ENCODE results near the gene DRC7.
"Not testable (repeated sequence)": the region's sequence is repeated elsewhere in the genome, so short reads cannot be mapped to it uniquely, and the experiment has no call there.

DRC7 gene

GRCh38 chr16:57739756-57740422, 45.3 kb downstream of the DRC7 start:
- DNase-seq = no peak

DNA sequence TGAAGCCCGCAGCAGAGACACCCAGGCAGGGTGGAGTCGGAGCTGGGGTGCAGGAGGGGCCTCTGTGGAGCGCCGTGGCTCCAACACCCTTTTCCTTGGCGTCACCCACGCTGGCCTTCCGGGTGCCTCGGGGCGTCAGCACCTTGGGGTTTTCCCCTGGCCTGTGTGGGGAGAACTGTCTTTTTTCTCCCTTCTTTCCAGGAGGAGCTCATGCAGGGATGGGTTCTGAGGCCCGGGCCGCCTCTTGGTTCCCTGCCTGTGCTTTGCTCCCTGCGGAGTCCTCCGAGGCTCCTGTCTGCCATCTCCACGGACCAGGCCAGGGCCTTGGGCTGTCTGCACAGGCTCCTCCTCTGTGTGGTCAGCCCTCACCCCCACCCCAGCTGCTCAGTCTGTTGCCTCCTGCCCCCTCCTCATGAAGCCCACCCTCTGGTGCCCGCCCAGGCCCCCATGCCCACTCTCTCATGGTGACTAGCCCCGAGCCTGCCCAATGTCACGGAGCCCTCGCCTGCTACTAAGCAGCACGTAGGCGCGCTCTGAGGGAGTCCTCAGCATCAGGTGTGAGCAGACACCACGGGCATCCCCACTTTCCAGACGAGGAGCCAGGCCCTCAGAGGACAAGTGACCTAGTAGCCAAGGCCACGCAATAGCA, 45.9 kb downstream of the DRC7 start:
- DNase-seq = no peak

DNA sequence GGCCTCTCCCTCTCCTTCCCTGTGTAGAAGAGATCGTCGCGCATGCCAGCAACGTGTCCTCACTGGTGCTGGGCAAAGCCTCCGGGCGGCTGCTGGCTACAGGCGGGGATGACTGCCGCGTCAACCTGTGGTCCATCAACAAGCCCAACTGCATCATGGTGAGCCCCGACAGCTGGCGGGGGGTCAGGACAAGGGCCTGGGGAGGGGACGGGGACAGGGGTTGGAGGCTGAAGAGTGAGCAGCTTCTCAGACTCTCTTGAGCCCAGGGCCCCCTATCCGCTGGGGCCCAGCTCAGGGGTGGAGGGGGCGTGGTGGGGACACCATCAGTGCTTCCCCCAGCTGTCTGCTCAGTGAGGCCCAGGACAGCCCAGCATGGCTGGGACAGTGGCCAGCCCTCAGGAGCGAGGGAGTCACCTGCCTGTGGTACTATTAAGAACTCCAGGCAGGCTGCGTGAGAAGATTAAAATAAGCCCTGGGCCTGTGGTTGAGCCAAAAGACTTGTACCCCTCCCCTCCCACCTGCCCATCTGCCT, 47.1 kb downstream of the DRC7 start:
- DNase-seq = no peak

GRCh38 chr16:57742543-57742942, 47.9 kb downstream of the DRC7 start:
- DNase-seq = no peak

DNA sequence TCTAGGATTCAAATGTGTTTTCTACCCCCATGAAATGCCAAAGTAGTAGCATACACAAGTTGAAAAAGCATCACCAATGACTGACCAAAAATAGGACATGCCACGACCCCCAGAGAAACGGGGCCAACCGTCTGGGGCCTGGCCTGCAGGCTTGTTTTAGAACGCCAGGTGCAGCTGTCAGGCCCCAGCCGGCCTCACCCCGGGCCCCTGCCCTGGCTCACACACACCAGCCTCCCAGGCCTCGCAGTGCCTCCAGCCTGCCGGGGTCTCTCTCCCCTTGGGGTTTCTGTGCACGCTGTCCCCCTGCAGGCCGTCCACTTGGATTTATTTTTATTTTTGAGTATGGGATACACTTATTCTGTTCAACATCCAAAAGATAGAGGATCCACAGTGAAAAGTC, 48.9 kb downstream of the DRC7 start:
- no peak for DNase-seq

DNA sequence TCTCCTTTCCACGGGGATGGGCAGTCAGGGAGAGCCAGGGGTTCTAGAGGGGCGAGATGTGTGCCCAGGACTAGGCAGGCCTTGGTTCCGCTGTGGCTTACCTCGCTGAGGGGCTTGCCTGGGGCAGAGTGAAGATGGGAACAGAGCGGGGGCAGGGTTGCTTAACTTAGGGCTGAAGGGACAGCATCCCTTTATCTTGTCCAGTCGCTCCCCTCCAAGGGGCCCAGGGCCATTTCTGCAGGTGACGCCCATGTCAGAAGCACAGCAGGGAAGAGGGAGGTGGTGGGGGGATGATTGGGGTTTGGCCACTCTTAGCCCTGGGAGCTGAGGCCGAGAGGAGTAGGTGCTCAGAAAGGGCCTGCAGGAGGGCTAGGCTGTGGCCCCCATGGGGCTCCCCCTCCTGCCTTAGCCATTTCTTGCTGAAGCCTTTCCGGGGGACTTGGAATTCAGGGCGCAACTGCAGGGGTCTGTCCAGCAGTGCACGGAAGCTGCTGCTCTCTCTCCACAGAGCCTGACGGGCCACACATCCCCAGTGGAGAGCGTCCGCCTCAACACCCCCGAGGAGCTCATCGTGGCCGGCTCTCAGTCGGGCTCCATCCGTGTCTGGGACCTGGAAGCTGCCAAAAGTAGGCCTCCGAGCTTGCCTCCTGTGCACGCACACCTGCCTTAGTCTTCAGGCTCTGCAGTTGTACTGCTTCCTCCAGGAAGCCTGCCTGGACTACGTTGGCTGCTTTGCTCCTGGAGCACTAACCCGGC, 49.5 kb downstream of the DRC7 start:
- no peak for DNase-seq

GRCh38 chr16:57744642-57744903, 50.0 kb downstream of the DRC7 start:
- no peak for DNase-seq

DNA sequence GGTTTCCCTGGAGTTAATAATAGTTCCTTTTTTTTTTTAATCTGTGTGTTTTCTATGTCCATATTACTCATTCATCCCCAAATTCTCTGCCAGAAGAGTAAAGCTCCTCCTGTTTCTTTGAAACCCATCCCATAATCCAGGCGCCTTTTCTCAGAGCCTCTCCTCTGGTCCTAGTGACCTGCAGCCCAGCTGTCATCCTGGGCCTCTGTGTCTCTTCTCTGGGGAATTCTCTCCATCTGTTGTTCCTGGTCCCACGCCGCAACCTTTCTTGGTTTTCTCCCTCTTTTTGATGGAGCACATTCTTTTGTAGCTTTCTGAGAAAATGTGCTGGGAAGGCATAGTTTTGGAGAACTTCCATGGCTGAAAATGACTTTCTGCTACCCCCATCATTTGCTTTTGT, 51.2 kb downstream of the DRC7 start:
- no peak for DNase-seq

GRCh38 chr16:57746316-57746715, 51.7 kb downstream of the DRC7 start:
- DNase-seq = not testable (repeated sequence)

GRCh38 chr16:57747091-57747490, 52.5 kb downstream of the DRC7 start:
- DNase-seq = no peak

DNA sequence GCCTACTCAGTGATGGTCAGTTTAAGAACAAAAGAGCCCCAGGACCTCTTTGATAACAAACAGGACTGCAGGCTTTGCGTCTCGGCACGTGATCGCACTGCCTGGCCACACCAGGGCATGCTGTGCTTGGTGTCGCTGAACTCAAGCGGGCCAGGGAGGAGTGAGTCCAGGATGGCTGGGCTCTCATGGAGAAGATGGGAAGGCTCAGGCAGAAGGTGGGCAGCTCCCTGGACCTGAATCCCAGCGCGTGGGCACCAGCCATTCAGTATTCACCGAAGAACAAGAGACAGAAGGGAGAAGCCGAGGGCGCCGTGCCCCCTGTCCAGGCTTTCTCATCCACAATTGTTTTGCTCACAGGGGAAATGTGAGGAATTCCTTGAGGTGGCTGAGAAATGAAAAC, 52.9 kb downstream of the DRC7 start:
- no peak for DNase-seq

- no peak for DNase-seq
Measured at GRCh38 chr16:57747996-57748395, 53.4 kb downstream of the DRC7 start.

DNA sequence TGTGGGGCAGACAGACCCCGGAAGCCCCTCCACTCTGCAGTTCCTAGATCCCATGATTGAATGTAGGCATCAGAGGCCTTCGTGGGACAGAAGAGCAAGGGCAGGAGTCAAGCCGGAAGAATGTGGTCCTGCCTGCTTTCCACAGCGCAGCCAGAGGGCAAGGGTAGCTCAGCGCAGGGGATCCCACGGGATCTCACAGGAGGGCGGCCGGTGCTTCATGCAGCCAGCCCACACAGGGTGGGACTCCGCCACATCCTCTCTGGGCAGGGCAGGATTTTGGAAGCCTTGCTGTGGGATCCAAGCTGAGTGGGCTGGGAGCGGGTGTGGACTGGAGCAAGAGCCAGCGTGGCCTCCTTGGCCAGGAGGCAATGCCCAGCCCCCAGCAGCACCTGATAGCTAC, 54.0 kb downstream of the DRC7 start:
- DNase-seq = no peak

- no peak for DNase-seq
Measured at GRCh38 chr16:57749101-57749692, 54.6 kb downstream of the DRC7 start.

DNA sequence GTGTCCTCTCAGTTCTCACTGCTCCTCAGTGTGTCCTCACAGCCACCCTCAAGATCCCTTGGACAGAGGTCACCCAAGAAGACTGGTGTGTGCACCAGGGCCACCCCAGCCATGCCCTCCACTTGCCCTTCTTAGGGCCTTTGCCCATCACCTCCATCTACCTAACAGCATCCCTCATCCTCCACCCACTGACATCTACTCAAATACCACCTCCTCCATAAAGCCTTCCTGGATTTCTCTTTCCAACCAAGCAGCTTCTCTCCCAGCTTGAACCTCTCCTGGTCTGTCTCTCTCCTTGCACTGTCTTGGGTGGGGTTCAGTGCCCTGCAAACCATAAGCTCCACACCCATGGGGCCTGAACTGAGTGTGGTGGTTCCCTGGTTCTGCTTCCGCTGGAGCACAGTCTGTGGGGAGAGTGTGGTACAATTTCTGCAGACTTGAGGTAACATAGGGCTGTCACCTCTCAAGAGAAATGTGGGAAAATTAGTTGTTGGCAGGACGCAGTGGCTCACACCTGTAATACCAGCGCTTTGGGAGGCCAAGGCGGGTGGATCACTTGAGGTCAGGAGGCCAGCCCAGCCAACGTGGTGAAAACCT, 55.3 kb downstream of the DRC7 start:
- DNase-seq = no peak

DNA sequence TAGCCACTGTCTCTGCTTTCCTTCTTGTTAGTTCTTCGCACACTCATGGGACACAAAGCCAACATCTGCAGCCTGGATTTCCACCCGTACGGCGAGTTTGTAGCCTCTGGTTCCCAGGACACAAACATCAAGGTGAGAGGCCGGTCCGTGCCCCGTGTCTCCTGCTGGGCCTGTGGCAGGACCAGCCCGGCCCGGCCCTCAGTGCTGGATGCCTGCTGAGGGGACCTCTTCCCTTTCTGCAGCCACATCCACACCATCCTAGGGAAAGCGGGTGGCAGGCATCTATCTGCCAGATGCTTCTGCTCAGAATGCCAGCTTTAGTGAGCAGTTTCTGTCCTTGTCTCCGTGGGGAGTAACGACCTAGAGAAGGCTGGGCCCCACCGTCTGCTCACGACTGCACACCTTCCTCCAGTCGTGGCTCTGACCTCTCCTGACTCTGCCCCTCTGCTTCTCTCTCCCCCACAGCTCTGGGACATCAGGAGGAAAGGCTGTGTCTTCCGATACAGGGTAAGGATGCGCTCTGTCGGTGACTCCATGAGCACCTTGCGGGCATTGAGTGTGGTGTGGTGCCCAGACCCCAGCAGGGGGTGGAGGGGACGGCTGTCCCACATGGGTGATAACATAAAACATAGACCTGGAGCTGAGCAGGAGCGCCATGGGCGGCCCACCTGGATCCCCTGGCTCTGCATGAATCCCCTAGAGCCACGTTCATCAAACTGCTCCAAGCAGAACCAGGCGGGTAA, 56.4 kb downstream of the DRC7 start:
- DNase-seq = no peak

DNA sequence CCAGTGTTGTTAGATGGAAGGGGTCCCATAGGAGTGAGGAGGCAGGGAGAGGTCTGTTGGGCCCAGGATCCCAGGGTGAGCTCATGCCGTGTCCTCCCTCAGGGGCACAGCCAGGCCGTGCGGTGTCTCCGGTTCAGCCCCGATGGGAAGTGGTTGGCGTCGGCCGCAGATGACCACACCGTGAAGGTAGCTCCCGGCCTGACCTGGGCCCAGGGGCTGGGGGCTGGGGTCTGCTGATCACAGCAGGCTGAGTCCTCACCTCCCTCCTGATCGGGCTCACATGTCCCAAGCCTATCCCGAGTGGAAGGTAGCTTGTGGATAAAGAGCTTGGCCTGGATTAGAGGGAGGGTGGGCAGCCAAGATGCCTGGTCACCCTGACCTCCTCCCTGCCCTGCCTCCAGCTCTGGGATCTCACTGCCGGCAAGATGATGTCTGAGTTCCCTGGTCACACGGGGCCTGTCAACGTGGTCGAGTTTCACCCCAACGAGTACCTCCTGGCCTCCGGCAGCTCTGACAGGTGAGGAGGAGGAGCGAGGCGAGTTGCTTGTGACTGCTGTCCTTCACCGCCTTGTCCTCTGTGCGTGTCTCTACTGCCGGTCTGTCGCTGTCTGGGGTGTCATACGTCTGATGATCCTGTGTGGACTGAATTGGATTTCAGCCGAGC, 57.1 kb downstream of the DRC7 start:
- DNase-seq = no peak

DNA sequence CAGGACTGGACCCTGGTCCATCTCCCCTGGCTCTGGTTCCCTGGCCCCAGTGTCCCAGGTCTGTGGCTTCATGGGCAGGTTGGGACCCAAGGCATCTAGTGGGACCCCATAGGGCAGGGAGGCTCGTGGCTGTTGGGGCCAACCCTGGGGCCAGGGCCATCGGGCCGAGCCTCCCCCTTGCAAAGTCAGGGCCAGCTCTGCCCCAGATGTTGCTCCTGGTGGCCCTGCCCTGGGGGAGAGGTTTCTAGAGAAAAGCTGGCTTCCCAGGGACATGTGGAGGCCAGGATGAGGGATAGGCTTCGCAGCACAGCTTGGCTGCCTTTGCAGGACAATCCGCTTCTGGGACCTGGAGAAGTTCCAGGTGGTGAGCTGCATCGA, 57.6 kb downstream of the DRC7 start:
- DNase-seq = no peak

- no peak for DNase-seq
Measured at GRCh38 chr16:57752581-57753447, 58.2 kb downstream of the DRC7 start.

DNA sequence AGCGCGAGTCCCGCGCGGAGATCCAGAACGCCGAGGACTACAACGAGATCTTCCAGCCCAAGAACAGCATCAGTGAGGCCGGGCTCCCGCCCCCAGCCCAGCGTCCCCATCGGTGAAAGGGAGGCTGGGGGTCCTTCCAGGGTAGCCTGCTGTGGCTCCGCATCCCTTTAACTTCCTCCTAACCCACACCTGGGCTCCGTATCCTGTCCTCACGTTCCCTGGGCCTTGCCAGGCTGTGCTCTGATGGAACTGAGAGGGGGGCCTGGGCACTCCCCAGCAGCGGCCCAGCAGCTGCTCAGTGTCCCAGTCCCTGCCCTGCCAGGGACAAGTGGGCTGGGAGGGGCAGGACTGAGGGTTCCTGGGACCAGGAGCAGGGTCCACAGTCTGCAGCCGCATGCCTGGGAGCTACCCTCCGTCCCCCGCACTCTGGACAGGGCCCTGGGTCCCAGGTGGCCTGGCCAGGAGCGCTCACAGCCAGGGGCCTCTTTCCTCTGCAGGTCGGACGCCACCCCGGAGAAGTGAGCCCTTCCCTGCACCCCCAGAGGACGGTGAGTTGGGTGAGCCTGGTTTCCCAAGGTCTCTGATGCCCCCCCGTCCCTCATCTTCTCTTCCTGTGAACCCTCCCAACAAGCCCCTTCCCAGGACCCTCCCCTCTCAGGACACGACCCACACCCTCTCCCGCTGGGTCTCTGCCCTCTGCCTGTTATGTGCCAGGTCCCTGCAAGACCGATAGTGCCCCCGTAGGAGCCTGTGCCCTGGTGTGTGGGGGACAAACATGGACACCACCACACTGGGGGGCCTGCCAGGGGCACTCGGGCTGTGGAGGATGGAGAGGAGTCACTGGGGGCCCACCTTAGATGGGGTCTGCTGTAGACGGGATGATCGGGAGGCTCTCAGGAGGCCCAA, 59.1 kb downstream of the DRC7 start:
- no peak for DNase-seq
